T-helper 17 cell (primary cell): Measurements from ENCODE around the gene LRCH3. TPM values are rescaled to one million over a fixed set of nuclear protein-coding genes. Genes with fewer than 3 reads are reported as not detected.
"Not testable (repeated sequence)": the region's sequence is repeated elsewhere in the genome, so short reads cannot be mapped to it uniquely, and the experiment has no call there.

Source experiments
- ATAC-seq: fragments of 150-1000 bp; cut with Tn5 transposase; 2 replicates; pipeline ENCODE4 v1.10.0; 2021; ENCODE audit warnings: mild to moderate bottlenecking, moderate library complexity
- DNase-seq, 3 donors: peaks; one replicate each; pipeline versions ENCODE4 v3.0.0 to v3.0.0-alpha.2; 2020 to 2021
- H3K9me3 ChIP-seq: one replicate; pipeline ENCODE4 v1.7.0; 2013; ENCODE audit warnings: low read length, mild to moderate bottlenecking; ENCODE audit not compliant: control insufficient read depth, poor library complexity, severe bottlenecking
- H3K27ac Mint-ChIP-seq: one replicate; pipeline ENCODE4 v1.8.0; 2022; ENCODE audit warnings: mild to moderate bottlenecking, moderate library complexity, mixed read lengths
- H3K27me3 Mint-ChIP-seq: one replicate; pipeline ENCODE4 v1.8.0; 2022; ENCODE audit warnings: mixed read lengths
- H3K36me3 Mint-ChIP-seq: one replicate; pipeline ENCODE4 v1.8.0; 2022; ENCODE audit warnings: low read depth, mixed read lengths
- H3K4me1 Mint-ChIP-seq: one replicate; pipeline ENCODE4 v1.8.0; 2022; ENCODE audit warnings: mild to moderate bottlenecking, mixed read lengths
- H3K4me3 Mint-ChIP-seq: one replicate; pipeline ENCODE4 v1.8.0; 2022; ENCODE audit warnings: mild to moderate bottlenecking, moderate library complexity, mixed read lengths
- total RNA-seq, 4 donors: library from RNA in 2 of 4; stranded (reverse) in 2 of 4; gene quantifications; one replicate each; pipeline ENCODE4 v1.2.3 and lab custom pipeline; 2022 to 2026

Gene LRCH3
- total RNA-seq, 2 donors from 2014 or later = 48.6 to 56.8 TPM

- not testable (repeated sequence) for H3K27me3 Mint-ChIP-seq, H3K4me1 Mint-ChIP-seq, H3K36me3 Mint-ChIP-seq, H3K9me3 ChIP-seq, H3K4me3 Mint-ChIP-seq, ATAC-seq, DNase-seq, H3K27ac Mint-ChIP-seq
These were observed 96.5 kb downstream of the LRCH3 start for GRCh38 chr3:197887430-197888053.

DNA sequence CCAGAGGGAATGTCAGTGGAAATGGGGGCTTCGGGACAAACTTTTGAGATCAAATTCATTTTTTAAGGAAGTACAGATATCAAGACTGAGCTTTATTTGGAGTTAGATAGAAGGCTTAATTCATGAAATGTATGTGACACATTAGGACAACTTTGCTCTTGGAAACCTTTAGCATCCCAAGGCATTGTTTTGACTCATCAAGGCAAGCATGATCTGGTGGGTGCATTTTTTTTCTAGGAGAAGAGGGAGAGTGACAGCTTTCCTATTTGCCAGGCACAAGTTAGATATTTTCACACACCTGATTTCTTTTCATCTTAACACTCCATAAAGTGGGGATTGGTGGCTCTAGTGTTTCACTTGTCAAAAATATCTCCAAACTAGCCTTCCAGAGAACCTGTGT, 97.5 kb downstream of the LRCH3 start:
- no peak overlapping the region for H3K27ac Mint-ChIP-seq
- ATAC-seq = no peak
- H3K27me3 Mint-ChIP-seq = no peaks in the 10 kb centered on the region
- peaks cover 6% of the 10 kb centered on the region for H3K4me1 Mint-ChIP-seq
- DNase-seq = no peak
- H3K36me3 Mint-ChIP-seq = peaks cover 4% of the 10 kb centered on the region
- no peaks in the 10 kb centered on the region for H3K9me3 ChIP-seq
- no peak overlapping the region for H3K4me3 Mint-ChIP-seq

GRCh38 chr3:197889204-197889930, 98.3 kb downstream of the LRCH3 start:
- ATAC-seq (no peak), DNase-seq (no peak)
- Mint-ChIP-seq H3K36me3 (peaks cover 4% of the 10 kb centered on the region), H3K27me3 (no peaks in the 10 kb centered on the region), H3K4me1 (peaks cover 6% of the 10 kb centered on the region), H3K4me3 (no peak overlapping the region), H3K27ac (no peak overlapping the region)
- H3K9me3 ChIP-seq = no peaks in the 10 kb centered on the region

DNA sequence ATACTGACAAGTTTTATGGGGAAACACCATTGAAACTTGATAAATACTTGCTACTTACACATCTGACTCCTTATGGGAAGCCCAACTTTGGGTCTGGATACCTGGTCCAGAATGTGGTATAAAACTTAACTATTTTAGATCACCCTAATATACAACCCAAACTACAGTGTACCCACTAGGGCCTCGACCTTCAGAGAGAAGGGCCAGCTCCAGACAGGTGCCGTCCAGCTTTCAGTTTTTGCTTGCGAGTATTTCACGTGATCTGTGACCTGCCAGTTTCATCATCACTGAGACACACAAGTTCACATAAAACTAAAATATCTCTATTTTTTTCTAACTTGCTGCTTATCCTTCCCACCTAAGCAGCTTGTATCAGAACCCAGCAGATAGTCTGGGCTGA, 99.6 kb downstream of the LRCH3 start:
- DNase-seq = no peak
- no peak overlapping the region for H3K4me3 Mint-ChIP-seq

DNA sequence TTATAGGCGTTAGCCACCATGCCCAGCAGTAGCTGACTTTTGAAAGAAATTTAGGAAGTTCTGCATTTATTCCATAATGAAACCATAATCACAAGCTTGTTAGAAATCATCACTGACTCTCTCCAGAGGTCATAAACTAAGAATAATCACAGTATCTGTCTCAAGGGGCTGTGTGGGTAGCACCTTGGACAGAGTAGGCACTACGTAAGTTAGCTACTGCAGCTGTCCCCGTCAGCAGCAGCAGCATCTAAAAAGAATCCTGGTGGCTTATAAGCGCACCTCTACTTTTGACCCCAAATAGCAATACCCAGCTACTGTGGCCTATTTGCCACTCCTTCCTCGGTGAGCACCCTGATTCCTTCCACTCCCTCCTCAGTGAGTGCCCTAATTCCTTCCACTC, 101.1 kb downstream of the LRCH3 start:
- ATAC-seq (no peak), DNase-seq (no peak)
- Mint-ChIP-seq H3K4me1 (peaks cover 3% of the 10 kb centered on the region), H3K27ac (no peak overlapping the region), H3K27me3 (no peaks in the 10 kb centered on the region), H3K4me3 (no peak overlapping the region), H3K36me3 (peaks cover 4% of the 10 kb centered on the region)
- H3K9me3 ChIP-seq = no peaks in the 10 kb centered on the region

More for the DNA sequence above, 99.6 kb downstream of the LRCH3 start:
- Mint-ChIP-seq H3K27me3 (no peaks in the 10 kb centered on the region), H3K27ac (no peak overlapping the region), H3K36me3 (peaks cover 4% of the 10 kb centered on the region), H3K4me1 (peaks cover 4% of the 10 kb centered on the region)
- H3K9me3 ChIP-seq = no peaks in the 10 kb centered on the region
- no peak for ATAC-seq

- no peak overlapping the region for H3K4me3 Mint-ChIP-seq
- H3K27me3 Mint-ChIP-seq = no peaks in the 10 kb centered on the region
- H3K36me3 Mint-ChIP-seq = no peaks in the 10 kb centered on the region
- H3K27ac Mint-ChIP-seq = no peak overlapping the region
- ATAC-seq = no peak
- peaks cover 3% of the 10 kb centered on the region for H3K4me1 Mint-ChIP-seq
- H3K9me3 ChIP-seq = no peaks in the 10 kb centered on the region
- DNase-seq = no peak
These were observed 105.4 kb downstream of the LRCH3 start for GRCh38 chr3:197896421-197896820.

- H3K9me3 ChIP-seq = no peaks in the 10 kb centered on the region
- H3K27ac Mint-ChIP-seq = no peak overlapping the region
- DNase-seq = no peak
- peaks cover 2% of the 10 kb centered on the region for H3K4me1 Mint-ChIP-seq
- no peak overlapping the region for H3K4me3 Mint-ChIP-seq
- no peak for ATAC-seq
- H3K36me3 Mint-ChIP-seq = peaks cover 4% of the 10 kb centered on the region
- H3K27me3 Mint-ChIP-seq = no peaks in the 10 kb centered on the region
These were observed 108.9 kb downstream of the LRCH3 start for GRCh38 chr3:197899833-197900478.

- peaks cover 6% of the 10 kb centered on the region for H3K4me1 Mint-ChIP-seq
- no peaks in the 10 kb centered on the region for H3K9me3 ChIP-seq
- no peak overlapping the region for H3K27ac Mint-ChIP-seq
- ATAC-seq (no peak), DNase-seq (no peak)
- H3K27me3 Mint-ChIP-seq = no peaks in the 10 kb centered on the region
- no peak overlapping the region for H3K4me3 Mint-ChIP-seq
- peaks cover 4% of the 10 kb centered on the region for H3K36me3 Mint-ChIP-seq
These were observed 110.6 kb downstream of the LRCH3 start for GRCh38 chr3:197901626-197902025.

- no peaks in the 10 kb centered on the region for H3K9me3 ChIP-seq
- Mint-ChIP-seq H3K4me1 (peaks cover 6% of the 10 kb centered on the region), H3K36me3 (peaks cover 4% of the 10 kb centered on the region), H3K4me3 (no peak overlapping the region), H3K27me3 (no peaks in the 10 kb centered on the region), H3K27ac (peak overlapping the region; percentile 51)
- DNase-seq (peak; percentile 50 to 66 (median 53)), ATAC-seq (peak; percentile 86)
These were observed 115.2 kb downstream of the LRCH3 start for GRCh38 chr3:197906023-197906849.

GRCh38 chr3:197906850-197907187, 115.8 kb downstream of the LRCH3 start:
- Mint-ChIP-seq H3K27me3 (no peaks in the 10 kb centered on the region), H3K36me3 (peaks cover 4% of the 10 kb centered on the region)

DNA sequence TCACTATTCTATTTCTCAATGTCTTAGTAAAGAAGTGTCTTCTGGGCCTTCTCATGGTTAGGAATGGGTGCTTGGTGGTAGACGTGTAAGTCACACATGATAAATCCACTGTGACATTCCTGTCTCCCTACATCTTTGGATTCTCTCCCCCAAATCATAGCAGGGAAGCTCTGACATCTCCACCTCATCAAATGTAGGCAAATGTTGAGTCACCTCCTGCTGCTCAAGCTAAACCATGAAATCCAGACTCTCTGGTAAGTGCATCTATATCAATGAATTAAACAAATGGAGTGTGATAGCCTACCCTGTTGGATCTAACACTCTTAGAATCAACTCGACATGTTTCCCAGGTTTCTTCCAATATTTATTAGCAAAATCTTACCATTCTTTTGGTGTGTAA, 116.1 kb downstream of the LRCH3 start:
- no peak overlapping the region for H3K27ac Mint-ChIP-seq
- H3K27me3 Mint-ChIP-seq = no peaks in the 10 kb centered on the region
- H3K9me3 ChIP-seq = no peaks in the 10 kb centered on the region
- DNase-seq = no peak
- H3K36me3 Mint-ChIP-seq = peaks cover 2% of the 10 kb centered on the region
- no peak for ATAC-seq
- no peak overlapping the region for H3K4me3 Mint-ChIP-seq
- H3K4me1 Mint-ChIP-seq = peaks cover 6% of the 10 kb centered on the region

More at GRCh38 chr3:197906850-197907187, 115.8 kb downstream of the LRCH3 start:
- H3K9me3 ChIP-seq = no peaks in the 10 kb centered on the region
- no peak for DNase-seq
- H3K4me1 Mint-ChIP-seq = peaks cover 6% of the 10 kb centered on the region
- no peak overlapping the region for H3K27ac Mint-ChIP-seq
- no peak for ATAC-seq
- no peak overlapping the region for H3K4me3 Mint-ChIP-seq

DNA sequence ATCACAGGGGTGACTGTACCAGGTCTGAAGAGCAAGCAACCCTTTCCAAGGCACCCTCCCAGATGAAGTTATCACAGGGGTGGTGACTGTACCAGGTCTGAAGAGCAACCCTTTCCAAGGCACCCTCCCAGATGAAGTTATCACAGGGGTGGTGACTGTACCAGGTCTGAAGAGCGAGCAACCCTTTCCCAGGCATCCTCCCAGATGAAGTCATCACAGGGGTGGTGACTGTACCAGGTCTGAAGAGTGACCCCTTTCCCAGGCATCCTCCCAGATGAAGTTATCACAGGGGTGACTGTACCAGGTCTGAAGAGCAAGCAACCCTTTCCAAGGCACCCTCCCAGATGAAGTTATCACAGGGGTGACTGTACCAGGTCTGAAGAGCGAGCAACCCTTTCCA, 117.5 kb downstream of the LRCH3 start:
- not testable (repeated sequence) for ATAC-seq, H3K36me3 Mint-ChIP-seq, H3K4me1 Mint-ChIP-seq, DNase-seq, H3K27ac Mint-ChIP-seq, H3K4me3 Mint-ChIP-seq, H3K27me3 Mint-ChIP-seq, H3K9me3 ChIP-seq
